A673 (cell line): Measurements from ENCODE around the gene ZNF280A. TPM values are rescaled to one million over a fixed set of nuclear protein-coding genes. Genes with fewer than 3 reads are reported as not detected.

Source experiments
- BruUV-seq: library from RNA; stranded (reverse); fragments of 400-500 nt; replicated peaks from 2 replicates; lab custom pipeline; 2021; lab: Mats Ljungman, UMichigan
- CTCF ChIA-PET: fragments of 300-600 bp; sonication (Branson Sonifier 250); formaldehyde crosslinking; loops from one replicate; lab custom pipeline; 2022; ENCODE audit warnings: antibody characterized with exemption; lab: Charles Lee
- POLR2A ChIA-PET: fragments of 300-600 bp; sonication (Branson Sonifier 250); formaldehyde crosslinking; loops from one replicate; lab custom pipeline; 2022; ENCODE audit warnings: antibody characterized with exemption; ENCODE audit not compliant: low non-redundant PET; lab: Charles Lee
- DNase-seq: peaks from one replicate; pipeline ENCODE4 v3.0.0-alpha.2; 2015; ENCODE audit warnings: low spot score
- H3K27ac ChIP-seq: fragments of 200-600 bp; sonication (generic); 2 replicates; pipeline ENCODE4 v1.5.1; 2016; ENCODE audit warnings: mixed run types, low read depth, mild to moderate bottlenecking, mixed read lengths, antibody characterized with exemption, low read length; ENCODE audit not compliant: poor library complexity, severe bottlenecking
- H3K27me3 ChIP-seq: fragments of 200-600 bp; sonication (generic); replicated peaks from 2 replicates; pipeline ENCODE4 v1.6.1; 2017; ENCODE audit warnings: mixed run types, low read depth, mild to moderate bottlenecking, mixed read lengths, antibody characterized with exemption, low read length; ENCODE audit not compliant: insufficient read depth, poor library complexity
- H3K36me3 ChIP-seq: fragments of 200-600 bp; sonication (generic); 2 replicates; pipeline ENCODE4 v1.6.1; 2016; ENCODE audit warnings: mixed run types, mild to moderate bottlenecking, mixed read lengths, antibody characterized with exemption, low read length; ENCODE audit not compliant: insufficient read depth, poor library complexity, severe bottlenecking
- H3K4me1 ChIP-seq: fragments of 200-600 bp; sonication (generic); 2 replicates; pipeline ENCODE4 v1.6.1; 2017; ENCODE audit warnings: mixed run types, mild to moderate bottlenecking, mixed read lengths, antibody characterized with exemption, low read length; ENCODE audit not compliant: insufficient read depth, poor library complexity, severe bottlenecking
- H3K4me3 ChIP-seq: fragments of 200-600 bp; sonication (generic); 2 replicates; pipeline ENCODE4 v1.5.1; 2016; ENCODE audit warnings: low read depth, mixed run types, mild to moderate bottlenecking, mixed read lengths, low read length; ENCODE audit not compliant: poor library complexity, severe bottlenecking
- H3K9me3 ChIP-seq: fragments of 200-600 bp; sonication (generic); 2 replicates; pipeline ENCODE4 v1.6.1; 2016; ENCODE audit warnings: mixed run types, low read depth, mild to moderate bottlenecking, mixed read lengths, antibody characterized with exemption, low read length; ENCODE audit not compliant: poor library complexity, severe bottlenecking
- EZH2 ChIP-seq: fragments of 200-600 bp; sonication (generic); IDR thresholded peaks from 2 replicates; pipeline ENCODE4 v1.6.1; 2017; ENCODE audit warnings: borderline replicate concordance, low read depth, mild to moderate bottlenecking, mixed read lengths, antibody characterized with exemption, low read length; ENCODE audit not compliant: poor library complexity, severe bottlenecking
- intact Hi-C: fragments of 100-400 bp; cut with micrococcal nuclease; formaldehyde crosslinking; loops from one replicate; pipeline ENCODE4 v1.10.0; 2022; ENCODE audit not compliant: unreplicated experiment
- total RNA-seq: library from RNA; stranded (reverse); gene quantifications from 2 replicates; pipeline ENCODE4 v1.2.3, GENCODE V29; 2021
- TF ChIP-seq, protein P1 (sequence below): fragments of 300-800, 200-600 bp; sonication (generic); conservative IDR thresholded peaks from 2 replicates; pipeline ENCODE4 v1.5.1; 2017; ENCODE audit warnings: low read depth, mild to moderate bottlenecking, antibody characterized with exemption, low read length, moderate library complexity, mixed read lengths

ZNF280A gene
- total RNA-seq, 1 experiment from 2014 or later: not detected

DNA sequence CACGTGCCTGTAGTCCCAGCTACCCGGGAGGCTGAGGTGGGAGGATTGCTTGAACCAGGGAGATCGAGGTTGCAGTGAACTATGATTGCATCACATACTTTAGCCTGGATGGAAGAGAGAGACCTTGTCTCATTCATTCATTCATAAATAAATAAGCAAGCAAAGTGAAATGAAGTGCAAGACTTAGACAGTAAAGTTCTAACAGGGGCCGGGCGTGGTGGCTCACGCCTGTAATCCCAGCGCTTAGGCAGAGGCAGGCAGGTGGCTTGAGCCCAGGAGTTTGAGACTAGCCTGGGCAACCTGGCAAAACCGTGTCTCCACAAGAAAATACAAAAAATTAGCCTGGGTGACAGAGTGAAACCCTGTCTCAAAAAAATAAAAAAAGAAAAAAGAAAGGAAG is 1.6 kb upstream of the ZNF280A start:
- no peaks in the 10 kb centered on the region for H3K9me3 ChIP-seq
- ChIA-PET POLR2A (no interaction called here), CTCF (no interaction called here)
- no peak for DNase-seq
- no peaks in the 10 kb centered on the region for H3K27me3 ChIP-seq
- no TSS peak for BruUV-seq
- no peak overlapping the region for H3K4me3 ChIP-seq
- H3K27ac ChIP-seq: no peak overlapping the region
- intact Hi-C loops: no loop called here
- TF ChIP-seq, protein P1, sequence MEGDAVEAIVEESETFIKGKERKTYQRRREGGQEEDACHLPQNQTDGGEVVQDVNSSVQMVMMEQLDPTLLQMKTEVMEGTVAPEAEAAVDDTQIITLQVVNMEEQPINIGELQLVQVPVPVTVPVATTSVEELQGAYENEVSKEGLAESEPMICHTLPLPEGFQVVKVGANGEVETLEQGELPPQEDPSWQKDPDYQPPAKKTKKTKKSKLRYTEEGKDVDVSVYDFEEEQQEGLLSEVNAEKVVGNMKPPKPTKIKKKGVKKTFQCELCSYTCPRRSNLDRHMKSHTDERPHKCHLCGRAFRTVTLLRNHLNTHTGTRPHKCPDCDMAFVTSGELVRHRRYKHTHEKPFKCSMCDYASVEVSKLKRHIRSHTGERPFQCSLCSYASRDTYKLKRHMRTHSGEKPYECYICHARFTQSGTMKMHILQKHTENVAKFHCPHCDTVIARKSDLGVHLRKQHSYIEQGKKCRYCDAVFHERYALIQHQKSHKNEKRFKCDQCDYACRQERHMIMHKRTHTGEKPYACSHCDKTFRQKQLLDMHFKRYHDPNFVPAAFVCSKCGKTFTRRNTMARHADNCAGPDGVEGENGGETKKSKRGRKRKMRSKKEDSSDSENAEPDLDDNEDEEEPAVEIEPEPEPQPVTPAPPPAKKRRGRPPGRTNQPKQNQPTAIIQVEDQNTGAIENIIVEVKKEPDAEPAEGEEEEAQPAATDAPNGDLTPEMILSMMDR: no peak
- TF ChIP-seq EZH2: no peak
- H3K36me3 ChIP-seq: no peaks in the 10 kb centered on the region
- no peaks in the 10 kb centered on the region for H3K4me1 ChIP-seq

DNA sequence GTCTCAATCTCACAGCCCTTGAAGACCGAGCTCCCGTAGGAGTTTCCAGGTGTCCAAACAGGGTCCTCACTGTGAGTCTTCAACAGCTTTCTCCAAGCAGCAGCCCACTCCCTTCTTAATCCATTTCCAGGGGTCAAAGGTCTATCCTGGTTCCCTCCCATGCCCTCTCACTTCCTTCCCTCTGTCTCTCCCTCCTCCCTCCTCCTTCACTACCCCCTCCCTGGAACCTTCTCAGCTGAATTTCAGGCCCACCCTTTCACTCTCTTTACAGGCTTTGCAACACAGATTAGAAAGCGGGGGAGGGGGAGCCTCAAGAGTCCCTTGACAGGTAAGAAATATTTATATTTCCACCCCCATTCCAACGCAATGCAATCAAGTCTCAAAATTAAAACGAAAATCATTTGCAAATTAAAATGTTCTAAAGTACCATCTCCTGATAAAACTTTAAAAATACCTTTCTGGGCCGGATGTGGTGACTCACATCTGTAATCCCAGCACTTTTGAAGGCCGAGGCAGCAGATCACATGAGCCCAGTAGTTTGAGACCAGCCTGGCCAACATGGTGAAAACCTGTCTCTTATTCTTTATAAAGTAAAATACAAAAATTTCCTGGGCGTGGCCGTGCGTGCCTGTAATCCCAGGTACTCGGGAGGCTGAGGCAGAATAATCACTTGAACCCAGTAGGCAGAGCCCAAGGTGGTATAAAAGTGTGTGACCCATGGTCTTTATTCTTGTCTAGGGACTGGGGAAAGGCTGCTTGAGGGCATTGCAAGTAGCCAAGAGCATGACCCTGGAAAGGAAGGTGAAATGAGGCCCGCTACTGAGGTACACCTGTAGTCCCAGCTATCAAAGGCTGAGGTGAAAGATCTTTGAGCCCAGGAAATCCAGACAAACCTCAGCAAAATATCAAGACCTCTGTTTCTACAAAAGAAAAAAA is 865 bp upstream of the ZNF280A start:
- CTCF ChIA-PET: no interaction called here
- no TSS peak for BruUV-seq
- Histone ChIP-seq H3K4me3 (no peak overlapping the region), H3K27ac (no peak overlapping the region), H3K9me3 (no peaks in the 10 kb centered on the region), H3K4me1 (no peaks in the 10 kb centered on the region), H3K36me3 (no peaks in the 10 kb centered on the region), H3K27me3 (no peaks in the 10 kb centered on the region)
- POLR2A ChIA-PET: no interaction called here
- intact Hi-C loops: no loop called here
- no peak for TF ChIP-seq EZH2
- TF ChIP-seq, protein P1: no peak
- DNase-seq: no peak

DNA sequence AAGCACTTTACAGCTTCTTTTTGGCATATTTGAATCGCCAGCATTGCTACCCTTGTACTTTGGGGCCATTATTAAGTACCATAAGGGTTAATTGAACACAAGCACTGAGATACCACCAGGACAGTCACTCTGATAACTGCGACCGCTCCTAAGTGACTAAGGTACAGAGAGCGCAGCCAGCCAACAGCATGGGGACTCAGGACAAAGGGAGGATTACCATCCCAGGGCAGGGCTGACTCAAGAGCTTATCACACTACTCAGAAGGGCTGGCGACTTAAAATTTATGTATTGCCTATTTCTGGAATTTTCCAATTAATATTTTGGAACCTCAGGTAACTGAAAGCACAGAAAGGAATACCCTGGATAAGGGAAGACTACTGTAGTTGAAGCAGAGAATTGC is 479 bp downstream of the ZNF280A start:
- intact Hi-C loops: no loop called here
- POLR2A ChIA-PET: no interaction called here
- CTCF ChIA-PET: no interaction called here
- Histone ChIP-seq H3K27me3 (peaks cover 11% of the 10 kb centered on the region), H3K4me3 (no peak overlapping the region), H3K9me3 (no peaks in the 10 kb centered on the region), H3K36me3 (no peaks in the 10 kb centered on the region), H3K4me1 (no peaks in the 10 kb centered on the region), H3K27ac (no peak overlapping the region)
- TF ChIP-seq EZH2: no peak
- TF ChIP-seq, protein P1: no peak
- no peak for DNase-seq
- no TSS peak for BruUV-seq
